Measurements from ENCODE around the gene PCSK5. TPM values are rescaled to one million over a fixed set of nuclear protein-coding genes. Genes with fewer than 3 reads are reported as not detected.

Gene PCSK5
- total RNA-seq, 1 experiment from 2014 or later = 0.17 TPM

GRCh38 chr9:75870450-75870849, 20.0 kb upstream of the PCSK5 start:
- H3K9me3 ChIP-seq (ENCODE audit: low read depth, low read length, poor library complexity, severe bottlenecking) = no peaks in the 10 kb centered on the region
- H3K4me1 ChIP-seq (ENCODE audit: insufficient read depth, low read length, poor library complexity, severe bottlenecking) = no peaks in the 10 kb centered on the region
- no peak for DNase-seq (ENCODE audit: low spot score)
- no peaks in the 10 kb centered on the region for H3K36me3 ChIP-seq (ENCODE audit: insufficient read depth, low read length, poor library complexity, severe bottlenecking)
- ChIA-PET CTCF (no interaction called here), POLR2A (ENCODE audit: low non-redundant PET) (no interaction called here)
- no peak overlapping the region for H3K4me3 ChIP-seq (ENCODE audit: low read depth, low read length, poor library complexity, severe bottlenecking)
- no peak overlapping the region for H3K27ac ChIP-seq (ENCODE audit: low read depth, low read length, poor library complexity, severe bottlenecking)
- BruUV-seq (replicated peaks) = no TSS peak
- intact Hi-C loops (cut with micrococcal nuclease; ENCODE audit: unreplicated experiment) = no loop called here
- H3K27me3 ChIP-seq (replicated peaks; ENCODE audit: insufficient read depth, low read depth, low read length, poor library complexity) = no peaks in the 10 kb centered on the region
- no peak for TF ChIP-seq CTCF (conservative IDR thresholded peaks at IDR 0.05; ENCODE audit: low read depth, low read length)
- no peak for TF ChIP-seq EZH2 (IDR thresholded peaks at IDR 0.05; ENCODE audit: borderline replicate concordance, low read depth, low read length, poor library complexity, severe bottlenecking)

- Histone ChIP-seq H3K4me1 (ENCODE audit: insufficient read depth, low read length, poor library complexity, severe bottlenecking) (no peaks in the 10 kb centered on the region), H3K9me3 (ENCODE audit: low read depth, low read length, poor library complexity, severe bottlenecking) (no peaks in the 10 kb centered on the region), H3K36me3 (ENCODE audit: insufficient read depth, low read length, poor library complexity, severe bottlenecking) (no peaks in the 10 kb centered on the region), H3K27ac (ENCODE audit: low read depth, low read length, poor library complexity, severe bottlenecking) (no peak overlapping the region), H3K4me3 (ENCODE audit: low read depth, low read length, poor library complexity, severe bottlenecking) (no peak overlapping the region), H3K27me3 (replicated peaks; ENCODE audit: insufficient read depth, low read depth, low read length, poor library complexity) (no peaks in the 10 kb centered on the region)
- ChIA-PET POLR2A (ENCODE audit: low non-redundant PET) (no interaction called here), CTCF (no interaction called here)
- intact Hi-C loops (cut with micrococcal nuclease; ENCODE audit: unreplicated experiment) = no loop called here
- no TSS peak for BruUV-seq (replicated peaks)
- TF ChIP-seq CTCF (conservative IDR thresholded peaks at IDR 0.05; ENCODE audit: low read depth, low read length) (no peak), EZH2 (IDR thresholded peaks at IDR 0.05; ENCODE audit: borderline replicate concordance, low read depth, low read length, poor library complexity, severe bottlenecking) (no peak)
- no peak for DNase-seq (ENCODE audit: low spot score)
Observed at GRCh38 chr9:75871624-75872023, 18.8 kb upstream of the PCSK5 start.

- Histone ChIP-seq H3K4me3 (ENCODE audit: low read depth, low read length, poor library complexity, severe bottlenecking) (no peak overlapping the region), H3K4me1 (ENCODE audit: insufficient read depth, low read length, poor library complexity, severe bottlenecking) (no peaks in the 10 kb centered on the region), H3K27me3 (replicated peaks; ENCODE audit: insufficient read depth, low read depth, low read length, poor library complexity) (peaks cover 2% of the 10 kb centered on the region), H3K9me3 (ENCODE audit: low read depth, low read length, poor library complexity, severe bottlenecking) (no peaks in the 10 kb centered on the region), H3K36me3 (ENCODE audit: insufficient read depth, low read length, poor library complexity, severe bottlenecking) (no peaks in the 10 kb centered on the region), H3K27ac (ENCODE audit: low read depth, low read length, poor library complexity, severe bottlenecking) (no peak overlapping the region)
- BruUV-seq (replicated peaks) = no TSS peak
- ChIA-PET POLR2A (ENCODE audit: low non-redundant PET) (no interaction called here), CTCF (no interaction called here)
- DNase-seq (ENCODE audit: low spot score) = no peak
- intact Hi-C loops (cut with micrococcal nuclease; ENCODE audit: unreplicated experiment) = no loop called here
- TF ChIP-seq CTCF (conservative IDR thresholded peaks at IDR 0.05; ENCODE audit: low read depth, low read length) = no peak
- TF ChIP-seq EZH2 (IDR thresholded peaks at IDR 0.05; ENCODE audit: borderline replicate concordance, low read depth, low read length, poor library complexity, severe bottlenecking) = no peak
Observed at GRCh38 chr9:75873712-75874111, 16.8 kb upstream of the PCSK5 start.

Data from A673 (cell line).